GM12878 (cell line): Measurements from ENCODE around the gene MYO1E. TPM values are rescaled to one million over a fixed set of nuclear protein-coding genes. Genes with fewer than 3 reads are reported as not detected.
A peak's percentile ranks its signal among the peaks of the same experiment; 100 is the strongest.

Experiments
- ATAC-seq: fragments of 200-7000 bp; cut with Tn5 transposase; 3 replicates; pipeline ENCODE4 v1.9.1; 2020; ENCODE audit warnings: mild to moderate bottlenecking, moderate library complexity
- BruUV-seq: library from RNA; stranded (reverse); fragments of 400-500 nt; replicated peaks from 2 replicates; lab custom pipeline; 2021; lab: Mats Ljungman, UMichigan
- CTCF ChIA-PET: fragments of 300-600 bp; sonication (Branson Sonifier 250); formaldehyde crosslinking; extraction: SDS; loops from one replicate; lab custom pipeline; 2021; ENCODE audit warnings: inconsistent platforms; lab: Yijun Ruan, JAX
- POLR2A ChIA-PET: fragments of 350-600 bp; formaldehyde crosslinking; extraction: SDS; loops from one replicate; lab custom pipeline; 2021; ENCODE audit warnings: inconsistent platforms; lab: Charles Lee
- RAD21 ChIA-PET: fragments of 300-600 bp; sonication (Branson Sonifier 250); formaldehyde crosslinking; loops from one replicate; lab custom pipeline; 2023; ENCODE audit warnings: antibody characterized with exemption; ENCODE audit not compliant: unreplicated experiment; lab: Charles Lee
- SMC1A ChIA-PET: fragments of 300-600 bp; sonication (Branson Sonifier 250); formaldehyde crosslinking; loops from one replicate; lab custom pipeline; 2023; ENCODE audit not compliant: unreplicated experiment, uncharacterized antibody; lab: Charles Lee
- DNase-seq: peaks from one replicate; pipeline ENCODE4 v3.0.0-alpha.2; 2011; ENCODE audit warnings: low read depth, low spot score
- FAIRE-seq: peaks from 3 replicates; lab custom pipeline; 2011; peaks lifted over from hg19 to GRCh38; lab: Jason Lieb, UNC
- H2AFZ ChIP-seq: 2 replicates; pipeline ENCODE4 v1.6.0; 2011; ENCODE audit warnings: low read depth, low read length, control low read depth; ENCODE audit not compliant: control insufficient read depth
- H3K27ac ChIP-seq: 2 replicates; pipeline ENCODE4 v1.5.1; 2011; ENCODE audit warnings: control low read depth; ENCODE audit not compliant: control insufficient read depth, insufficient read depth
- H3K27me3 ChIP-seq, 2 experiments: replicated peaks in 1 of 2; 2 replicates each; pipeline versions ENCODE4 v1.6.0 to v1.6.1; 2011; ENCODE audit warnings: low read length in 1 of 2; ENCODE audit not compliant: control insufficient read depth in 2 of 2, insufficient read depth in 2 of 2
- H3K36me3 ChIP-seq, 2 experiments: 2 replicates each; pipeline ENCODE4 v1.5.1; 2011; ENCODE audit warnings: low read length in 1 of 2; ENCODE audit not compliant: control insufficient read depth in 2 of 2, insufficient read depth in 2 of 2
- H3K4me1 ChIP-seq: 2 replicates; pipeline ENCODE4 v1.6.1; 2011; ENCODE audit warnings: mild to moderate bottlenecking, low read length, moderate library complexity, mixed read lengths; ENCODE audit not compliant: control insufficient read depth, insufficient read depth
- H3K4me2 ChIP-seq: 2 replicates; pipeline ENCODE4 v1.6.0; 2011; ENCODE audit warnings: control low read depth; ENCODE audit not compliant: control insufficient read depth, insufficient read depth
- H3K4me3 ChIP-seq: fragments of 200-600 bp; sonication (generic); 2 replicates; pipeline ENCODE4 v1.5.1; 2016
- H3K79me2 ChIP-seq: 2 replicates; pipeline ENCODE4 v1.6.0; 2011; ENCODE audit warnings: low read length; ENCODE audit not compliant: control insufficient read depth, insufficient read depth
- H3K9ac ChIP-seq: 2 replicates; pipeline ENCODE4 v1.8.0; 2011; ENCODE audit warnings: low read length, control low read depth, mixed read lengths; ENCODE audit not compliant: control insufficient read depth, insufficient read depth
- H3K9me3 ChIP-seq: replicated peaks from 3 replicates; pipeline ENCODE4 v1.5.1; 2011; ENCODE audit warnings: mild to moderate bottlenecking, low read length; ENCODE audit not compliant: control insufficient read depth, insufficient read depth
- H4K20me1 ChIP-seq: 2 replicates; pipeline ENCODE4 v1.6.0; 2011; ENCODE audit not compliant: control insufficient read depth, insufficient read depth
- EP300 ChIP-seq, 2 experiments: fragments of 150-350 bp in 1 of 2; IDR thresholded peaks; 2 replicates each; pipeline ENCODE4 v1.6.1; 2011 to 2012; ENCODE audit warnings: low read depth in 2 of 2, low read length in 2 of 2, borderline replicate concordance in 1 of 2, improper control_type of control experiment in 1 of 2, inconsistent platforms in 1 of 2; ENCODE audit not compliant: control insufficient read depth in 1 of 2
- FOXK2 ChIP-seq: fragments of 450-650 bp; IDR thresholded peaks from 2 replicates; pipeline ENCODE4 v1.6.1; 2017; ENCODE audit warnings: mild to moderate bottlenecking, moderate library complexity
- KAT2A ChIP-seq: conservative IDR thresholded peaks from 2 replicates; pipeline ENCODE4 v1.6.1; 2011; ENCODE audit warnings: low read depth, low read length; ENCODE audit not compliant: control insufficient read depth
- NBN ChIP-seq: fragments of 450-650 bp; IDR thresholded peaks from 2 replicates; pipeline ENCODE4 v1.6.1; 2016
- RB1 ChIP-seq: fragments of 450-650 bp; formaldehyde crosslinking; IDR thresholded peaks from 2 replicates; pipeline ENCODE4 v1.6.1; 2017; ENCODE audit warnings: mild to moderate bottlenecking, borderline replicate concordance
- TARDBP ChIP-seq: IDR thresholded peaks from 2 replicates; pipeline ENCODE4 v1.6.1; 2016; ENCODE audit warnings: borderline replicate concordance
- YBX1 ChIP-seq: fragments of 450-650 bp; IDR thresholded peaks from 2 replicates; pipeline ENCODE4 v1.6.1; 2016; ENCODE audit warnings: antibody characterized with exemption
- ZNF274 ChIP-seq: IDR thresholded peaks from one replicate; pipeline ENCODE4 v1.8.0; 2011; ENCODE audit not compliant: insufficient read length, insufficient read depth
- WGBS: methylation state at CpG from one replicate; pipeline ENCODE4 v1.1.6; 2016; ENCODE audit warnings: low lambda C conversion rate; ENCODE audit not compliant: insufficient replicate concordance, insufficient coverage; ENCODE audit errors: missing lambda C conversion rate; 5-methylcytosine and 5-hydroxymethylcytosine counted together
- in situ Hi-C: fragments of 300-500 bp; cut with MboI; formaldehyde crosslinking; loops from 9 replicates; pipeline ENCODE4 v1.14.3; 2018; ENCODE audit warnings: mixed read lengths
- intact Hi-C: fragments of 100-400 bp; cut with micrococcal nuclease; formaldehyde crosslinking; loops from one replicate; pipeline ENCODE4 v1.14.2; 2022; ENCODE audit not compliant: unreplicated experiment
- polyA plus RNA-seq, 11 experiments: library from polyadenylated mRNA; depleted of rRNA in 4 of 11; unstranded in 6 of 11; stranded (reverse) in 5 of 11; fragments of >200 nt; fragmentation: Nextera tagmentation in 4 of 11; fragmentation: Illumina TruSeq in 1 of 11; extraction: Ambion mirVana in 4 of 11; extraction: Trizol in 1 of 11; gene quantifications; 1 replicate in 1 of 11; 2 replicates in 10 of 11; pipeline versions ENCODE4 v1.2.1 to v1.2.3, GENCODE V29; 2011 to 2016; ENCODE audit warnings: inconsistent platforms in 2 of 11, missing spikeins in 2 of 11, low read depth in 1 of 11
- total RNA-seq, 4 experiments: library from RNA; depleted of rRNA in 3 of 4; stranded (reverse); fragments of >200 nt in 3 of 4; fragmentation: Illumina TruSeq in 1 of 4; extraction: Trizol in 1 of 4; gene quantifications; 2 replicates each; pipeline versions ENCODE4 v1.2.1 to v1.2.3, GENCODE V29; 2013 to 2021
- TF ChIP-seq, protein P1 (sequence below): fragments of 450-650 bp; IDR thresholded peaks from 2 replicates; pipeline ENCODE4 v1.6.1; 2017; ENCODE audit warnings: mild to moderate bottlenecking, moderate library complexity
- TF ChIP-seq, protein P2 (sequence below): IDR thresholded peaks from 2 replicates; pipeline ENCODE4 v1.6.1; 2011; ENCODE audit warnings: borderline replicate concordance, low read depth, mild to moderate bottlenecking, moderate library complexity, low read length; ENCODE audit not compliant: insufficient read depth, poor library complexity, severe bottlenecking
- TF ChIP-seq, protein P3 (sequence below): fragments of 450-650 bp; IDR thresholded peaks from 2 replicates; pipeline ENCODE4 v1.6.1; 2017; ENCODE audit warnings: mild to moderate bottlenecking, low read depth, inconsistent platforms; ENCODE audit not compliant: poor library complexity, severe bottlenecking

MYO1E gene
- total and polyA plus RNA-seq, 10 of the 15 experiments (the other 5 are each of a cell fraction or from before 2014, with no cell fraction given), result 10.3 to 266 (median 64.9) TPM

DNA sequence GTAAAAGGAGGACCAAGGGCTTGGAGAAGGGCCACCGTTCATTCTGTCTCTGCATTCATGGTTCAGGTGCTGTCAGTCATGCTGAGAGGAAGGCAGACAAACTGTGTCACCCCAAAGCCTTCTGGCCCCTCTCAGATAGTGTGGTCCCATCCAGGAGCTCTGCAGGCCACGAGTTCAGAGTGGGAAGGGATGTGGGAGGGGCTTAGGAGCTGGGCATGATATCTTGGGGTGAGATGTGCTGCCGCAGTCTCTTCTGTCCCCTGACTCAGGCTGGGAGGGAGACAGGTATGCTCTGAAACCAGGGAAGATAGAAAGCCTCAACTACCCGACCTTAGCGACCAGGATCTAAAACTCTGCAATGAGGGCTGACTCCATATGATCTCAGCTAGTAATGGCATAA, 19.6 kb upstream of the MYO1E start (continued):
- TF ChIP-seq, protein P1, sequence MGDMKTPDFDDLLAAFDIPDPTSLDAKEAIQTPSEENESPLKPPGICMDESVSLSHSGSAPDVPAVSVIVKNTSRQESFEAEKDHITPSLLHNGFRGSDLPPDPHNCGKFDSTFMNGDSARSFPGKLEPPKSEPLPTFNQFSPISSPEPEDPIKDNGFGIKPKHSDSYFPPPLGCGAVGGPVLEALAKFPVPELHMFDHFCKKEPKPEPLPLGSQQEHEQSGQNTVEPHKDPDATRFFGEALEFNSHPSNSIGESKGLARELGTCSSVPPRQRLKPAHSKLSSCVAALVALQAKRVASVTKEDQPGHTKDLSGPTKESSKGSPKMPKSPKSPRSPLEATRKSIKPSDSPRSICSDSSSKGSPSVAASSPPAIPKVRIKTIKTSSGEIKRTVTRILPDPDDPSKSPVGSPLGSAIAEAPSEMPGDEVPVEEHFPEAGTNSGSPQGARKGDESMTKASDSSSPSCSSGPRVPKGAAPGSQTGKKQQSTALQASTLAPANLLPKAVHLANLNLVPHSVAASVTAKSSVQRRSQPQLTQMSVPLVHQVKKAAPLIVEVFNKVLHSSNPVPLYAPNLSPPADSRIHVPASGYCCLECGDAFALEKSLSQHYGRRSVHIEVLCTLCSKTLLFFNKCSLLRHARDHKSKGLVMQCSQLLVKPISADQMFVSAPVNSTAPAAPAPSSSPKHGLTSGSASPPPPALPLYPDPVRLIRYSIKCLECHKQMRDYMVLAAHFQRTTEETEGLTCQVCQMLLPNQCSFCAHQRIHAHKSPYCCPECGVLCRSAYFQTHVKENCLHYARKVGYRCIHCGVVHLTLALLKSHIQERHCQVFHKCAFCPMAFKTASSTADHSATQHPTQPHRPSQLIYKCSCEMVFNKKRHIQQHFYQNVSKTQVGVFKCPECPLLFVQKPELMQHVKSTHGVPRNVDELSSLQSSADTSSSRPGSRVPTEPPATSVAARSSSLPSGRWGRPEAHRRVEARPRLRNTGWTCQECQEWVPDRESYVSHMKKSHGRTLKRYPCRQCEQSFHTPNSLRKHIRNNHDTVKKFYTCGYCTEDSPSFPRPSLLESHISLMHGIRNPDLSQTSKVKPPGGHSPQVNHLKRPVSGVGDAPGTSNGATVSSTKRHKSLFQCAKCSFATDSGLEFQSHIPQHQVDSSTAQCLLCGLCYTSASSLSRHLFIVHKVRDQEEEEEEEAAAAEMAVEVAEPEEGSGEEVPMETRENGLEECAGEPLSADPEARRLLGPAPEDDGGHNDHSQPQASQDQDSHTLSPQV, result no peak
- no peak for TF ChIP-seq YBX1

DNA sequence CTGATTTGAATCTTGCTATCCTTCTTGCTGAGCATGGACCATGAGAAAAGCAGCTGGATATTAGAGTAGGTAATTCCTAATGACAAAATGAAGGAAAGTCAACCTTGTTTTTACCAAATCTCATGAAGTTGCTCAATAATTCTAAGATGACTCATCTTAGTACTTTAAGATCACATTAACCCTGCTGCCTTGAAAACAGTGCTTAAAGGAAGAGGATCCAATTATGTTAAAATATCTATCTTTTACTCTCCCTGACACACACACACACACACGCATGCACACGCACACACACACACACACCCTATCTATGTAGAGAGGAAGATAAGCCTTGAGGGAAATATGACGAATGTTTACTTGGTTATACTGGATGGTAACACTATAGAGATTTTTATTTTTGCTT, 16.0 kb upstream of the MYO1E start:
- Histone ChIP-seq H3K9ac (no peak overlapping the region), H2AFZ (peak overlapping the region; percentile 9; the same call in 1 of the 2 replicates), H3K9me3 (no peaks in the 10 kb centered on the region), H3K27ac (no peak overlapping the region), H3K79me2 (no peaks in the 10 kb centered on the region), H3K4me3 (no peak overlapping the region), H3K27me3 (no peaks in the 10 kb centered on the region), H3K4me1 (peaks cover 15% of the 10 kb centered on the region), H3K4me2 (no peak overlapping the region), H4K20me1 (no peaks in the 10 kb centered on the region), H3K36me3 (no peaks in the 10 kb centered on the region)
- ChIA-PET CTCF (no interaction called here), POLR2A (interaction anchor here (0.6 kb wide), 1 partner anchor 12 kb away, joined by 3 read pairs; no protein-coding TSS in a partner anchor), RAD21 (interaction anchor here (2.0 kb wide), 1 partner anchor 11 kb away, joined by 4 read pairs; no protein-coding TSS in a partner anchor), SMC1A (interaction anchor here (1.1 kb wide), 1 partner anchor 11 kb away, joined by 5 read pairs; no protein-coding TSS in a partner anchor)
- 82% methylated on average over 3 of the region's 3 CpGs for WGBS
- BruUV-seq, result no TSS peak
- in situ Hi-C loops, result no loop called here
- DNase-seq, result no peak
- TF ChIP-seq ZNF274 (no peak), NBN (no peak), TARDBP (no peak), RB1 (no peak), FOXK2 (no peak), EP300 (IDR thresholded peaks at IDR 0.05; ENCODE audit: borderline replicate concordance in 1 of 2, control insufficient read depth in 1 of 2, low read depth in 2 of 2, low read length in 2 of 2) (no peak), KAT2A (no peak)
- TF ChIP-seq, protein P2, sequence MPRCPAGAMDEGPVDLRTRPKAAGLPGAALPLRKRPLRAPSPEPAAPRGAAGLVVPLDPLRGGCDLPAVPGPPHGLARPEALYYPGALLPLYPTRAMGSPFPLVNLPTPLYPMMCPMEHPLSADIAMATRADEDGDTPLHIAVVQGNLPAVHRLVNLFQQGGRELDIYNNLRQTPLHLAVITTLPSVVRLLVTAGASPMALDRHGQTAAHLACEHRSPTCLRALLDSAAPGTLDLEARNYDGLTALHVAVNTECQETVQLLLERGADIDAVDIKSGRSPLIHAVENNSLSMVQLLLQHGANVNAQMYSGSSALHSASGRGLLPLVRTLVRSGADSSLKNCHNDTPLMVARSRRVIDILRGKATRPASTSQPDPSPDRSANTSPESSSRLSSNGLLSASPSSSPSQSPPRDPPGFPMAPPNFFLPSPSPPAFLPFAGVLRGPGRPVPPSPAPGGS, result no peak
- TF ChIP-seq, protein P3, sequence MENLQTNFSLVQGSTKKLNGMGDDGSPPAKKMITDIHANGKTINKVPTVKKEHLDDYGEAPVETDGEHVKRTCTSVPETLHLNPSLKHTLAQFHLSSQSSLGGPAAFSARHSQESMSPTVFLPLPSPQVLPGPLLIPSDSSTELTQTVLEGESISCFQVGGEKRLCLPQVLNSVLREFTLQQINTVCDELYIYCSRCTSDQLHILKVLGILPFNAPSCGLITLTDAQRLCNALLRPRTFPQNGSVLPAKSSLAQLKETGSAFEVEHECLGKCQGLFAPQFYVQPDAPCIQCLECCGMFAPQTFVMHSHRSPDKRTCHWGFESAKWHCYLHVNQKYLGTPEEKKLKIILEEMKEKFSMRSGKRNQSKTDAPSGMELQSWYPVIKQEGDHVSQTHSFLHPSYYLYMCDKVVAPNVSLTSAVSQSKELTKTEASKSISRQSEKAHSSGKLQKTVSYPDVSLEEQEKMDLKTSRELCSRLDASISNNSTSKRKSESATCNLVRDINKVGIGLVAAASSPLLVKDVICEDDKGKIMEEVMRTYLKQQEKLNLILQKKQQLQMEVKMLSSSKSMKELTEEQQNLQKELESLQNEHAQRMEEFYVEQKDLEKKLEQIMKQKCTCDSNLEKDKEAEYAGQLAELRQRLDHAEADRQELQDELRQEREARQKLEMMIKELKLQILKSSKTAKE, result no peak
- no peak for ATAC-seq
- intact Hi-C loops, result no loop called here
- FAIRE-seq, result peak; percentile 23
